Measurements from ENCODE around the gene ALPG.
A peak's percentile ranks its signal among the peaks of the same experiment; 100 is the strongest.

GRCh38 chr2:232365621-232366321 lies 40.9 kb upstream of the ALPG start:
- TF ChIP-seq CTCF (conservative IDR thresholded peaks at IDR 0.05; ENCODE audit: low read depth, low read length) (peak; percentile 30; the same call in 1 of the 2 replicates), MAFK (IDR thresholded peaks at IDR 0.05; ENCODE audit: low read depth, low read length) (no peak), POLR2A (IDR thresholded peaks at IDR 0.05; ENCODE audit: low read depth, low read length) (no peak), NFE2L2 (IDR thresholded peaks at IDR 0.05; ENCODE audit: low read depth, low read length) (no peak), RFX5 (IDR thresholded peaks at IDR 0.05; ENCODE audit: low read depth, low read length) (no peak), CHD1 (IDR thresholded peaks at IDR 0.05; ENCODE audit: low read depth, low read length) (no peak)
